Choroid plexus epithelial cell (primary cell): ENCODE measurements around the gene CALN1.

Experiments used
- DNase-seq: peaks from one replicate; pipeline ENCODE4 v3.0.0-alpha.2; 2010; ENCODE audit warnings: low read depth
- H3K4me3 ChIP-seq: 2 replicates; pipeline ENCODE4 v1.5.1; 2011; ENCODE audit warnings: low read depth, mild to moderate bottlenecking, control low read depth, low read length, moderate library complexity
- CTCF ChIP-seq: conservative IDR thresholded peaks from 2 replicates; pipeline ENCODE4 v1.5.1; 2011; ENCODE audit warnings: low read depth, mild to moderate bottlenecking, control low read depth, inconsistent platforms, low read length, moderate library complexity

The CALN1 gene

DNA sequence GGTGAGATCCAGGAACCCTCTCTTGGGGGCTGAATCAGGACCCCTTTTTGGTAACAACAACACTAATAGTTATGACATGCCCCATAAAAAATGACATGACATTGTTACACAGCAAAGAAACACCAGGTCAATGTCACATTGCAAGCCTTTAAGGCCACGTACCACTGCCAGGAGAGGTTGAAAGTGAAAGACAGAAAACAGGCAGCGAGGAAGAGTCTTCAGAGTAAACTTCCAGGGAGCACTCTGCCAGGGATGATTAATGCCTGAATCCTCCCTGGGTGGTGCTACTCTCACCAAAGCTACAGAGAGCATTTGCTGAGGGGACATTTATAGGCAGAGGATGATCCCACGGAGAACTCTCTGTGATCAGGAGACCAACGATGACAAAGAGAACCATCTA, 551.6 kb downstream of the CALN1 start:
- no peak overlapping the region for H3K4me3 ChIP-seq
- no peak for DNase-seq
- TF ChIP-seq CTCF = no peak

DNA sequence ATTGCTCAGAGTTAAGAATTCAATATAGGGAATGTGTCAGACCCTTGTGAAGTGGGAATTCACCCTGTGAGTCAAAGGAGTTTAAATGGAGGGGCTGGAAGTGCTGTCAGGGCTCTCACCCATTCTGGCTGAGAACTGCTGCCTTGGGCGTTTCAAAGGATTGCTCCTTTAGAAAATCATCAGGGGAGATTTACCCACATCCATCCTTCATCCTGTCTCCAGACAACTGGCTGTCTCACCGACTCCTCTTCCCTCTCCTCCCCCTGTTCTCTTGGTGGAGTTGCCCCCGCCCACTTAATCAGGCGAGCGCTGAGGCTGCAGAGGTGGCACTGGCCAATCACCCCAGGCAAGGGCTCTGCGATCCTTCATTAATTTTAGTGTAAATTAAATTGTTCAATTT, 554.8 kb downstream of the CALN1 start:
- no peak for DNase-seq
- no peak overlapping the region for H3K4me3 ChIP-seq
- no peak for TF ChIP-seq CTCF

DNA sequence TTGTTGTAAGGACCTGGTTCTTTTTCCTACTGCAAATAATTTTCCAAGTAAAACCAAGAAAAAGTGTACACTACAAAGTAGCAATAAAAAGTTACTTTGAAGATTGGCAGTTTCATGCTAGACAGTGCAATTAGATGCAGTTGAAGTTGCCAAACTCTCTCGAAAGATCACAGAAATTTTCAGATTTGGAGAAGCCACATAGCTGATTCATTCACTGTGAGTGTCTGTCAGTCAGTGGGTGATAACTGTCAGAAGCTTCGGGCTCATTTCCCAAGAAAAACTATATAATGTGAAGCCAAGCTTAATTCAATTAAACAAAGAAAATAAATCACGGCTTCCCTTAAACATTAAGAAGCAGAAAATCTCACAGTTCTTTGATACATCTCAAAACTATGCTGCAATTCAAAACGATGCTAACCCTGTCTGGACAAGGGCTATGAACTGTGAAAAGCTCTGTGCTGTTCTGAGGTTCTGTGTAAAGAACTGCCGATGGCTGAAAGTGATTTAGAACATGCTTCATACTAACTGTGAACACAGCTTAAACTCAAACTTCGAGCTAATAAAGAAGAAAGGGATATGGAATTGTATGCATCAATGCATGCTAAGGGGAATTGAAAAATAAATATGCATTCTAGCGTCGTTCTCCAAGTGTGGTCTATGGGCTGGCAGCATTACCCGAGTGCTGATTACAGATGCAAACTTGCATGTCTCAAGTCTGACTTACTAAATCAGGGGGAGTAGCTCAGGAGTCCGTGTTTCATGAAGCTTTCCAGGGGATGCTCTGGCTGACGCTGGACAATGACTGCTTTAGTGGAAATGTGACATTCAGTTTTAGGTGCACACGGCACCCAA, 557.4 kb downstream of the CALN1 start:
- TF ChIP-seq CTCF = no peak
- no peak overlapping the region for H3K4me3 ChIP-seq
- DNase-seq = no peak

GRCh38 chr7:71851776-71852498, 560.2 kb downstream of the CALN1 start:
- no peak for DNase-seq
- no peak overlapping the region for H3K4me3 ChIP-seq
- TF ChIP-seq CTCF = no peak

DNA sequence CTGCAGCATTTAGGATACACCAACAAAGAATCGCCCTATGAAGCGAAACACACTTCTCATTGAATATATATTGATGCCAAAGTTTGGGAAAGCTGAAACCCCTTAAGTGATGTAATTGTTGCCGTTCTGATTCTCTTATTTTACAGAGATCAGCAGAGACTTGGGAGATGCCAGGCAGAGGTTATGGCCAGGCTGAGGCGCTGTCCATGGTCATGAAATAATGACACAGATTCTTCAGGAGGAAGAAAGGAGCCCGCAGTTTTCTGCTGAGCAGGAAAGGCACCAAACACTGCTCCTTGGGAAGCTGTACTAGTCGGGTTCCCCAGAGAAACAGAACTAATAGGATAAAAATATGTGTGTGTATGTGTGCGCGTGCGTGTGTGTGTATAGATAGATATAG, 566.0 kb downstream of the CALN1 start:
- H3K4me3 ChIP-seq = no peak overlapping the region
- no peak for TF ChIP-seq CTCF
- DNase-seq = no peak

- DNase-seq = no peak
Measured at GRCh38 chr7:71843676-71844075, 568.5 kb downstream of the CALN1 start.

More at GRCh38 chr7:71843676-71844075, 568.5 kb downstream of the CALN1 start:
- no peak overlapping the region for H3K4me3 ChIP-seq
- no peak for TF ChIP-seq CTCF
